Suprapubic skin (tissue), 3 donors: Measurements from ENCODE around the gene CSRNP3.

ENCODE experiments used
- POLR2A ChIP-seq, 2 donors: fragments of 450-650 bp; IDR thresholded peaks; one replicate each; pipeline ENCODE4 v1.6.1; 2017; ENCODE audit warnings: antibody characterized with exemption in 2 of 2, mild to moderate bottlenecking in 2 of 2, moderate library complexity in 2 of 2
- TF ChIP-seq, protein P1 (sequence below), 2 donors: fragments of 200-600 bp in 1 of 2; fragments of 450-650 bp in 1 of 2; sonication (generic) in 1 of 2; IDR thresholded peaks; one replicate each; pipeline ENCODE4 v1.5.1; 2016 to 2019; ENCODE audit warnings: antibody characterized with exemption in 2 of 2, mild to moderate bottlenecking in 1 of 2, moderate library complexity in 1 of 2

- TF ChIP-seq, protein P1, sequence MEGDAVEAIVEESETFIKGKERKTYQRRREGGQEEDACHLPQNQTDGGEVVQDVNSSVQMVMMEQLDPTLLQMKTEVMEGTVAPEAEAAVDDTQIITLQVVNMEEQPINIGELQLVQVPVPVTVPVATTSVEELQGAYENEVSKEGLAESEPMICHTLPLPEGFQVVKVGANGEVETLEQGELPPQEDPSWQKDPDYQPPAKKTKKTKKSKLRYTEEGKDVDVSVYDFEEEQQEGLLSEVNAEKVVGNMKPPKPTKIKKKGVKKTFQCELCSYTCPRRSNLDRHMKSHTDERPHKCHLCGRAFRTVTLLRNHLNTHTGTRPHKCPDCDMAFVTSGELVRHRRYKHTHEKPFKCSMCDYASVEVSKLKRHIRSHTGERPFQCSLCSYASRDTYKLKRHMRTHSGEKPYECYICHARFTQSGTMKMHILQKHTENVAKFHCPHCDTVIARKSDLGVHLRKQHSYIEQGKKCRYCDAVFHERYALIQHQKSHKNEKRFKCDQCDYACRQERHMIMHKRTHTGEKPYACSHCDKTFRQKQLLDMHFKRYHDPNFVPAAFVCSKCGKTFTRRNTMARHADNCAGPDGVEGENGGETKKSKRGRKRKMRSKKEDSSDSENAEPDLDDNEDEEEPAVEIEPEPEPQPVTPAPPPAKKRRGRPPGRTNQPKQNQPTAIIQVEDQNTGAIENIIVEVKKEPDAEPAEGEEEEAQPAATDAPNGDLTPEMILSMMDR (IDR thresholded peaks at IDR 0.05), result no peak
- TF ChIP-seq POLR2A (IDR thresholded peaks at IDR 0.05), result no peak
Measured at GRCh38 chr2:165716091-165716490, 246.6 kb downstream of the CSRNP3 start.
